D721Med (cell line): ENCODE data around the gene WDR54.
"Not testable (repeated sequence)": the region's sequence is repeated elsewhere in the genome, so short reads cannot be mapped to it uniquely, and the experiment has no call there.

Experiments used
- DNase-seq: peaks from one replicate; pipeline ENCODE4 v3.0.0; 2011; ENCODE audit warnings: low spot score; ENCODE audit not compliant: insufficient read length
- FAIRE-seq: peaks from 2 replicates; lab custom pipeline; 2011; peaks lifted over from hg19 to GRCh38; lab: Jason Lieb, UNC
- CTCF ChIP-seq: IDR thresholded peaks from 2 replicates; pipeline ENCODE4 v1.5.1; 2012; ENCODE audit warnings: mild to moderate bottlenecking, control low read depth; ENCODE audit not compliant: insufficient read depth; ENCODE audit errors: missing control alignments

WDR54 gene

GRCh38 chr2:74416778-74417177, 4.8 kb upstream of the WDR54 start:
- FAIRE-seq = no peak
- no peak for TF ChIP-seq CTCF
- peak; percentile 14 for DNase-seq

- DNase-seq (peak; percentile 11), FAIRE-seq (no peak)
- TF ChIP-seq CTCF = no peak
Observed at GRCh38 chr2:74417197-74417596, 4.3 kb upstream of the WDR54 start.

GRCh38 chr2:74417763-74418162, 3.8 kb upstream of the WDR54 start:
- TF ChIP-seq CTCF = no peak

GRCh38 chr2:74418312-74418711, 3.2 kb upstream of the WDR54 start:
- peak; percentile 6 for DNase-seq
- TF ChIP-seq CTCF = no peak
- FAIRE-seq = no peak

More at GRCh38 chr2:74417763-74418162, 3.8 kb upstream of the WDR54 start:
- FAIRE-seq (no peak), DNase-seq (peak; percentile 7)

- no peak for TF ChIP-seq CTCF
- DNase-seq = no peak
- FAIRE-seq = no peak
Observed at GRCh38 chr2:74419345-74419744, 2.2 kb upstream of the WDR54 start.

GRCh38 chr2:74420006-74420405, 1.5 kb upstream of the WDR54 start:
- DNase-seq (peak; percentile 1), FAIRE-seq (no peak)
- TF ChIP-seq CTCF = no peak

- DNase-seq = peak; percentile 11
- not testable (repeated sequence) for FAIRE-seq
Observed at GRCh38 chr2:74420443-74421103, 957 bp upstream of the WDR54 start.
